ENCODE measurements around the gene TTLL9. TPM values are rescaled to one million over a fixed set of nuclear protein-coding genes. Genes with fewer than 3 reads are reported as not detected.
A peak's percentile ranks its signal among the peaks of the same experiment; 100 is the strongest.

Gene TTLL9
- total and polyA plus RNA-seq, 2 of the 13 experiments (the other 11 are each of a cell fraction or from before 2014, with no cell fraction given), result not detected

DNA sequence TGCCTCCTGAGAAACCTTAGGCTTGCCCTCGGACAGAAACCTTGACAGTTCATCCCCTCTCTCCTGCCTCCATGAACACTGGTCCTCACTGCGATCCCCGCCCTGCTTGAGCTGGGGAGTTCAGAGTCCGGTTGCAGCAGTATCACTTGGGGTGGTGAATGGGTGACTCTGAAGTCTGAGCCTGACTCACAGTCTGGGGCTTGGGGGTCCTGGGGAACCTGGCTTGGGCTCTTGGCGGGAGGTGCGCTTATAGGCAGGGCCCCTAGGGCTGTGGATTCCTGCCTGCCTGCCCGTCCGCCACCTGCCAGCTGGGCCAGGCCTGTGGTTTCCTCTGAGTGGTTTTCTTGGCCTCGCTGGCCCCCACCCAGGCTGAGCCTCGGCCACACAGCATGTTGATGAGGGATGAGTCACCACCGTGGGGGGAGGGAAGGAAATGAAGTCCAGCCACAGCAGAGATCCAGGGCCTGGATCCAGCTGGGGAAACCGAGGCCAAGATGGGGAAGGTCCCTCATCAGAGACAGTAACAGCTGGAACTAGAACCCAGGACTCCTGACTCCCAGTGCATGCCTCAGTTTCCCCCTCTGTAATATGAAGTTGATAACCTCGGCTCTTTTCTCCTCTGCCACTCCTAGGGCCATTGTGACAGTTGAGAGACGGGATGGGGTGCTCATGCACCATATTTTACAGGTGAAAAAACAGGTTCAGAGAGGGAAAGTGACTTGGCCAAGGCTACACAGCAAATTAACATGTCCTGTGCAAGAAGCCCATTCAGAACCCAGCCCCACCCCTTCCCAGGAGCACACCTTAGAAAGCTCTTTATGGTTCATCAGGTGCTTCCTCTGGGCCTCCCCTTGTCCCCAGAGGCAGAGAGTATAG is 34.2 kb upstream of the TTLL9 start (continued):
- TF ChIP-seq, protein P1, sequence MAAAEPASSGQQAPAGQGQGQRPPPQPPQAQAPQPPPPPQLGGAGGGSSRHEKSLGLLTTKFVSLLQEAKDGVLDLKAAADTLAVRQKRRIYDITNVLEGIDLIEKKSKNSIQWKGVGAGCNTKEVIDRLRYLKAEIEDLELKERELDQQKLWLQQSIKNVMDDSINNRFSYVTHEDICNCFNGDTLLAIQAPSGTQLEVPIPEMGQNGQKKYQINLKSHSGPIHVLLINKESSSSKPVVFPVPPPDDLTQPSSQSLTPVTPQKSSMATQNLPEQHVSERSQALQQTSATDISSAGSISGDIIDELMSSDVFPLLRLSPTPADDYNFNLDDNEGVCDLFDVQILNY (CRISPR knock-in tag; conservative IDR thresholded peaks at IDR 0.05), result no peak
- TF ChIP-seq, protein P2, sequence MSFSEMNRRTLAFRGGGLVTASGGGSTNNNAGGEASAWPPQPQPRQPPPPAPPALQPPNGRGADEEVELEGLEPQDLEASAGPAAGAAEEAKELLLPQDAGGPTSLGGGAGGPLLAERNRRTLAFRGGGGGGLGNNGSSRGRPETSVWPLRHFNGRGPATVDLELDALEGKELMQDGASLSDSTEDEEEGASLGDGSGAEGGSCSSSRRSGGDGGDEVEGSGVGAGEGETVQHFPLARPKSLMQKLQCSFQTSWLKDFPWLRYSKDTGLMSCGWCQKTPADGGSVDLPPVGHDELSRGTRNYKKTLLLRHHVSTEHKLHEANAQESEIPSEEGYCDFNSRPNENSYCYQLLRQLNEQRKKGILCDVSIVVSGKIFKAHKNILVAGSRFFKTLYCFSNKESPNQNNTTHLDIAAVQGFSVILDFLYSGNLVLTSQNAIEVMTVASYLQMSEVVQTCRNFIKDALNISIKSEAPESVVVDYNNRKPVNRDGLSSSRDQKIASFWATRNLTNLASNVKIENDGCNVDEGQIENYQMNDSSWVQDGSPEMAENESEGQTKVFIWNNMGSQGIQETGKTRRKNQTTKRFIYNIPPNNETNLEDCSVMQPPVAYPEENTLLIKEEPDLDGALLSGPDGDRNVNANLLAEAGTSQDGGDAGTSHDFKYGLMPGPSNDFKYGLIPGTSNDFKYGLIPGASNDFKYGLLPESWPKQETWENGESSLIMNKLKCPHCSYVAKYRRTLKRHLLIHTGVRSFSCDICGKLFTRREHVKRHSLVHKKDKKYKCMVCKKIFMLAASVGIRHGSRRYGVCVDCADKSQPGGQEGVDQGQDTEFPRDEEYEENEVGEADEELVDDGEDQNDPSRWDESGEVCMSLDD (CRISPR knock-in tag; IDR thresholded peaks at IDR 0.05; ENCODE audit: borderline replicate concordance), result no peak; the same call in 1 of the 2 replicates
- TF ChIP-seq RFX5 (IDR thresholded peaks at IDR 0.05; ENCODE audit: low read depth, low read length) (no peak), RBFOX2 (IDR thresholded peaks at IDR 0.05; ENCODE audit: low read depth, low read length) (no peak), POLR2AphosphoS2 (IDR thresholded peaks at IDR 0.05; ENCODE audit: low read depth, low read length) (no peak), GATAD1 (CRISPR knock-in tag; IDR thresholded peaks at IDR 0.05) (peak; percentile 14; the same call in 1 of the 2 replicates), HHEX (CRISPR knock-in tag; IDR thresholded peaks at IDR 0.05) (no peak), ZNF101 (CRISPR knock-in tag; IDR thresholded peaks at IDR 0.05; ENCODE audit: borderline replicate concordance, low read depth) (no peak), FOXA1 (IDR thresholded peaks at IDR 0.05) (no peak), FOXA1 (CRISPR knock-in tag; IDR thresholded peaks at IDR 0.05) (peak; percentile 37), ZNF773 (CRISPR knock-in tag; IDR thresholded peaks at IDR 0.05; ENCODE audit: borderline replicate concordance) (no peak), NFIB (CRISPR knock-in tag; IDR thresholded peaks at IDR 0.05; ENCODE audit: borderline replicate concordance) (no peak), ZNF264 (CRISPR knock-in tag; IDR thresholded peaks at IDR 0.05) (no peak)
- TF ChIP-seq, protein P3, sequence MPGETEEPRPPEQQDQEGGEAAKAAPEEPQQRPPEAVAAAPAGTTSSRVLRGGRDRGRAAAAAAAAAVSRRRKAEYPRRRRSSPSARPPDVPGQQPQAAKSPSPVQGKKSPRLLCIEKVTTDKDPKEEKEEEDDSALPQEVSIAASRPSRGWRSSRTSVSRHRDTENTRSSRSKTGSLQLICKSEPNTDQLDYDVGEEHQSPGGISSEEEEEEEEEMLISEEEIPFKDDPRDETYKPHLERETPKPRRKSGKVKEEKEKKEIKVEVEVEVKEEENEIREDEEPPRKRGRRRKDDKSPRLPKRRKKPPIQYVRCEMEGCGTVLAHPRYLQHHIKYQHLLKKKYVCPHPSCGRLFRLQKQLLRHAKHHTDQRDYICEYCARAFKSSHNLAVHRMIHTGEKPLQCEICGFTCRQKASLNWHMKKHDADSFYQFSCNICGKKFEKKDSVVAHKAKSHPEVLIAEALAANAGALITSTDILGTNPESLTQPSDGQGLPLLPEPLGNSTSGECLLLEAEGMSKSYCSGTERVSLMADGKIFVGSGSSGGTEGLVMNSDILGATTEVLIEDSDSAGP (CRISPR knock-in tag; IDR thresholded peaks at IDR 0.05; ENCODE audit: borderline replicate concordance), result no peak; the same call in 1 of the 2 replicates
- TF ChIP-seq, protein P4, sequence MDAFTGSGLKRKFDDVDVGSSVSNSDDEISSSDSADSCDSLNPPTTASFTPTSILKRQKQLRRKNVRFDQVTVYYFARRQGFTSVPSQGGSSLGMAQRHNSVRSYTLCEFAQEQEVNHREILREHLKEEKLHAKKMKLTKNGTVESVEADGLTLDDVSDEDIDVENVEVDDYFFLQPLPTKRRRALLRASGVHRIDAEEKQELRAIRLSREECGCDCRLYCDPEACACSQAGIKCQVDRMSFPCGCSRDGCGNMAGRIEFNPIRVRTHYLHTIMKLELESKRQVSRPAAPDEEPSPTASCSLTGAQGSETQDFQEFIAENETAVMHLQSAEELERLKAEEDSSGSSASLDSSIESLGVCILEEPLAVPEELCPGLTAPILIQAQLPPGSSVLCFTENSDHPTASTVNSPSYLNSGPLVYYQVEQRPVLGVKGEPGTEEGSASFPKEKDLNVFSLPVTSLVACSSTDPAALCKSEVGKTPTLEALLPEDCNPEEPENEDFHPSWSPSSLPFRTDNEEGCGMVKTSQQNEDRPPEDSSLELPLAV (CRISPR knock-in tag; conservative IDR thresholded peaks at IDR 0.05; ENCODE audit: low read depth), result no peak
- TF ChIP-seq, protein P5, sequence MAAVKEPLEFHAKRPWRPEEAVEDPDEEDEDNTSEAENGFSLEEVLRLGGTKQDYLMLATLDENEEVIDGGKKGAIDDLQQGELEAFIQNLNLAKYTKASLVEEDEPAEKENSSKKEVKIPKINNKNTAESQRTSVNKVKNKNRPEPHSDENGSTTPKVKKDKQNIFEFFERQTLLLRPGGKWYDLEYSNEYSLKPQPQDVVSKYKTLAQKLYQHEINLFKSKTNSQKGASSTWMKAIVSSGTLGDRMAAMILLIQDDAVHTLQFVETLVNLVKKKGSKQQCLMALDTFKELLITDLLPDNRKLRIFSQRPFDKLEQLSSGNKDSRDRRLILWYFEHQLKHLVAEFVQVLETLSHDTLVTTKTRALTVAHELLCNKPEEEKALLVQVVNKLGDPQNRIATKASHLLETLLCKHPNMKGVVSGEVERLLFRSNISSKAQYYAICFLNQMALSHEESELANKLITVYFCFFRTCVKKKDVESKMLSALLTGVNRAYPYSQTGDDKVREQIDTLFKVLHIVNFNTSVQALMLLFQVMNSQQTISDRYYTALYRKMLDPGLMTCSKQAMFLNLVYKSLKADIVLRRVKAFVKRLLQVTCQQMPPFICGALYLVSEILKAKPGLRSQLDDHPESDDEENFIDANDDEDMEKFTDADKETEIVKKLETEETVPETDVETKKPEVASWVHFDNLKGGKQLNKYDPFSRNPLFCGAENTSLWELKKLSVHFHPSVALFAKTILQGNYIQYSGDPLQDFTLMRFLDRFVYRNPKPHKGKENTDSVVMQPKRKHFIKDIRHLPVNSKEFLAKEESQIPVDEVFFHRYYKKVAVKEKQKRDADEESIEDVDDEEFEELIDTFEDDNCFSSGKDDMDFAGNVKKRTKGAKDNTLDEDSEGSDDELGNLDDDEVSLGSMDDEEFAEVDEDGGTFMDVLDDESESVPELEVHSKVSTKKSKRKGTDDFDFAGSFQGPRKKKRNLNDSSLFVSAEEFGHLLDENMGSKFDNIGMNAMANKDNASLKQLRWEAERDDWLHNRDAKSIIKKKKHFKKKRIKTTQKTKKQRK (IDR thresholded peaks at IDR 0.05; ENCODE audit: low read length), result no peak
- TF ChIP-seq, protein P6, sequence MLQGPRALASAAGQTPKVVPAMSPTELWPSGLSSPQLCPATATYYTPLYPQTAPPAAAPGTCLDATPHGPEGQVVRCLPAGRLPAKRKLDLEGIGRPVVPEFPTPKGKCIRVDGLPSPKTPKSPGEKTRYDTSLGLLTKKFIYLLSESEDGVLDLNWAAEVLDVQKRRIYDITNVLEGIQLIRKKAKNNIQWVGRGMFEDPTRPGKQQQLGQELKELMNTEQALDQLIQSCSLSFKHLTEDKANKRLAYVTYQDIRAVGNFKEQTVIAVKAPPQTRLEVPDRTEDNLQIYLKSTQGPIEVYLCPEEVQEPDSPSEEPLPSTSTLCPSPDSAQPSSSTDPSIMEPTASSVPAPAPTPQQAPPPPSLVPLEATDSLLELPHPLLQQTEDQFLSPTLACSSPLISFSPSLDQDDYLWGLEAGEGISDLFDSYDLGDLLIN (CRISPR knock-in tag; IDR thresholded peaks at IDR 0.05; ENCODE audit: borderline replicate concordance), result no peak

Data from HepG2 (cell line).